Activated T-helper 9 cell treated with anti-CD3 and anti-CD28 coated beads, Interleukin-2, amount 50 U/mL, for 16 hours (primary cell): ENCODE results near the gene PALS1.
"Not testable (repeated sequence)": the region's sequence is repeated elsewhere in the genome, so short reads cannot be mapped to it uniquely, and the experiment has no call there.

Experiments used
- DNase-seq: peaks from one replicate; pipeline ENCODE4 v3.0.0-alpha.2; 2020; ENCODE audit warnings: low read depth

Gene PALS1

DNA sequence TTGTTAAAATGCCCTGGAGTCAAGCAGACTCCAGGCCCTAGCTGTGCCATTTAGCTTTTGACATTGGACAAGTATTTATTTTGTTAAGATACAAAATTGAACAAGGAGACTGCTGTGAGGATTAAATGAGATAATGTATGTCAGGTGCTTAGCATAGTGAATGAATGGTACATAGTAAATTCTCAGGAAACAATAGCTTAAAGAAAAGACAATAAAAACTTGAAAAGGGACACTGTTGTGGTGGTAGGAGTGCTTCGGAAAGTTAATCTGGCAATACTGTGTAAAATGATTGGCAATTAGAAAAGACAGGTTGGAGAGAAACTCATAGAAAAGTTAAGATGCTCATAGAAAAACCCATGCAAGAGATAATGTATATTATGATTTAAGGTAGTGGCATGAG, 19.7 kb downstream of the PALS1 start:
- no peak for DNase-seq

DNA sequence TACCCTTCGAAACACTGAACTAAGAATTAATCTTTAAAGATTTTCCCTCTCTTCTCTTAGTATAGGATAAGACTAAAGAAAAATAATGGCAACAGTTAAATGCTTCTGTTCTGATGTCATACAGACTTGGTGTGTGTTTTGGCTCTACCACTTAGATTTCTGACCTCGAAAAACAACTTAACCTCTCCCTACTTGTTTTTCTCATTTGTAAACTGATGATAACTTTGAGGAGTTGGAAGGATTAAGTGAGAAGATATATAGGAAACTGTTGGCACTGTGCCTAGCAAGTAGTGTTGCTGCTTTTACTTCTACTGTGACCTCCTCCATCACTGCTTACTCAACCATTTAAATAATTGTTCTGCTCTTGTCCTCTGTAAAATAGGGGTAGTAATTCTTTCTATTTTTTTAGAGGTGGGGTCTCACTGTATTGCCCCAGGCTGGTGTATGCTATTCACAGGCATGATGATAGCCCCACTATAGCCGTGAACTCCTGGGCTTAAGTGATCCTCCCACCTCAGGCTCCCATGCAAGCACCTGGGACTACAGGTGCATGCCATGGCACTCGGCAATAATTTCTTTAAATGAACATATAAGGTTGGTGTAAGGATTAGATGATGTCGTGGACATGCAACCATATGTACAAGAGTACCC, 22.4 kb downstream of the PALS1 start:
- no peak for DNase-seq

DNA sequence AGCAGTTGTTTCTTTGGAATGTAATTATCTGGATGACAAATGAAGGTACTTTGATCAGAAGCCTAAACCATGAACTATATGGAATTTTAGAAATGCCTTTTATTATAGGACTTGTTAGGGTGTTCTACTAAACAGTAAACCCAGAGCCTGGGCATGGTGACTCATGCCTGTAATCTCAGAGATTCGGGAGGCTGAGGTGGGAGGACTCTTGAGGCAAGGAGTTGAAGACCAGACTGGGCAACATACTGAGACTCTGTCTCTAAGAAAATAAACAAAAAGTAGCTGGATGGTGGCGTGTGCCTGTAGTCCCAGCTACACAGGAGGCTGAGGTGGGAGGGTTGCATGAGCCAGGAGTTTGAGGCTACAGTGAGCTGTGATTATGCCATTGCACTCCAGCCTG, 23.9 kb downstream of the PALS1 start:
- no peak for DNase-seq

DNA sequence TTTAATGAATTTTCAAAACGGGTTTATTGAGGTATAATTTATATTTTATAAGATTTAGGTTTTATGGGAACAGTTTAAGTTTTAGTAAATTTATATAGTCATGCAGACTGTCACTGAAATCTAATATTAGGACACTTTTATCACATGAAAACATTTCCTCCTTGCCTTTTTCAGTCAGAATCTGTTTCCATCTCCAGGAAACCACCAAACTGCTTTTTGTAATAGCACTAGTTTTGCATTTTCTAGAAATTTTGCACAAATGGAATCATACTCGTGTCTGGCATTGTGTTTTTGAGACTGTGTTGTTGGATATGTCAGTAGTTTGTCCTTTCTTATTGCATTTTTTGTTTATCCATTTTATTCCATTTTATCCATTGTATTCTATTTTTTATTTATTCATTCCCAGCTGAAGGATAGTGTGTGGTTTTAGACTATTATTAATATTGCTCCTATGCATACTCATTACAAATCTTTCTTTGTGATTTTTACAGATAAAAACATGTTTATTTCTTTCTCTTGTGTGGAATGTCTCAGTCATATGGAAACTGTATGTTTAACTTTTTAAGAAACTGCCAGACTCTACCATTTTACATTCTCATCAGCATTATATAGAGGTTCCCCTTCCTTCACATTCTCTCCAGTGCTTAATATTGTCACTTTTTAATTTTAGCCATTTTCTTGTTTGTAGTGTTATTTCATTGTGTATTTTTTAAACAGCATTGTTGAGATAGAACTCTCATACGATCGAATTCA, 26.5 kb downstream of the PALS1 start:
- no peak for DNase-seq

DNA sequence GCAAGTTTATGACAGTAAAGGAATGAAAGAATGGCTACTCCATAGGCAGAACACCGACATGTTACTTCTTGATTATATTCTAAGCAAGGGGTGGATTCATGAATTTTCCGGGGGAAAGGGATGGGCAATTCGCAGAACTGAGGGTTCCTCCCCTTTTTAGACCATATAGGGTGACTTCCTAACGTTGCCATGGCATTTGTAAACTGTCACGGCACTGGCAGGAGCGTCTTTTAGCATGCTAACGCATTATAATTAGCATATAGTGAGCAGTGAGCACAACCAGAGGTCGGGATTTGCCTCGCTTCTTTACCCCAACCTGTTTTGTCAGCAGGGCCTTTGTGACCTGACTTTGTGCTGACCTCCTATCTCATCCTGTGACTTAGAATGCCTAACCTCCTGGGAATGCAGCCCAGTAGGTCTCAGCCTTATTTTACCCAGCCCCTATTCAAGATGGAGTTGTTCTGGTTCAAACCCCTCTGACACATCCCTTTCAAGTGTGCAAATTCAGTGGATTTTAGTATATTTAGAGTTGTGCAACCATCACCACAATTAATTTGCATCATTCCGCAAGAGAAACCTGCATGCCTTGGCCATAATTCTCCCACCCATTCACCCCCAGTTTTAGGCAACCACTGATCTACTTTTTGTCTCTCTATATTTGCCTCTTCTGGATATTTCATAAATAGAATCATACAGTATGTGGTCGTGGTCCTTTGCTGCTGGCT, 27.4 kb downstream of the PALS1 start:
- no peak for DNase-seq

DNA sequence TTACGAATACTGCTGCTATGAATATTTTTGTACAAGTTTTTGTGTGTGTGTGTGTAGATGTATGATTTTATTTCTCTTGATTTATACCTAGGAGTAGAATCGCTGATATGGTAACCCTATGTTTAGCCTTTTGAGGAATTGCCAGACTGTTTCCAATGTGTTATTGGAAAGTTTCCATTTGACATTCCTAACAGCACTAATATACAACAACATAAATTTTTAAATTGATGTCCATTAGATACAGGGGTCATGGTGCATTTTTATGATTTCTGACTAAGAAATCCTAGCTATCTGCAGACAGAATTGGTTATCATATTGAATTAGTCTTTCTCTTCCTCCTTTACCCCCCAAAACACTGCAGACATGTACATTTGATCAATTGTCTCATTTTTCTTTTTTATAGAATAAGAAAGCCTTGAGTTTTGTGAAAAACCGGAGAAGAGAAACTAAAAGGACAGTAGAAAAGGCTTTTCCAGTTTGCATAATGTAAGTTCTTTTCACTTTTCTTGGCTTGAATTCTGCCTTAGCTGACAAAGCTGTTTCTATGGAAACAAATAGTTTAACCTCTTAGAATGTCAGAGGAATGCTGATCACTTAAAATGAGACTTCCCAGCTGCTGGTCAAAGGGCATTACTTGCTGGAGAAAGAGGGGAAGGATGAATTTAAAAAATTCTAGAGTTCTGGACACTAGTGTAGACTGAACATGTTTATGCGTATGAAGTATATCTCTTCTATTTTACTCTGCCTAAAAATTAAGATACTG, 28.2 kb downstream of the PALS1 start:
- DNase-seq, result no peak

DNA sequence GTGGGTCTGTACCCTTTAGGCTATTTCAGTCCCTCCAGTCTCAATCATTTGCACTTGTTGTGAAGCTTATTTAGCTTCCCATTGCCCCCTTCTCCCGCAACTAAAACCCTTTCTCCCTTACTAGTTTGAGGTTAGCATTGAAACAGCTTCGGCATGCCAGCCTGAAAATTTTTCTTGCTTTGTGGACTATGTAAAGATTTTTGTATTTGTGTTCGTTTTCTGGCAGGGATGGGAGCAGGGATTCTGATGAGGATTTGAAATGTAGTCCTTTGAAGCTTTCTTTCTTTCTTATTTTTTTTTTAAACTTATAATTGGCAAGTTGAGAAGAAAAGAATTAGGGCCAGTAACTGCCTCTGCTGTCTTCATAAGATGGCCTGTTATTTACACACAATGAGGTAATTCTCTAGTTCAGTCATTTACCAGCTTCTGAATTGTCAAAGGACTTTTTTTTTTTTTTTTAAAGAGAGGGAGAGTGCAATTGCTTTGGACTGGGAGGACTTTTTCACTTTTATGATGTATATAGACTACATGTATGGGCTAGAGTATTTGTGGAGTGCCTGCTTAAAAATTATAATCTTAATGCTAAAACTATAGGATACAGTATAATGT, 29.0 kb downstream of the PALS1 start:
- DNase-seq, result no peak

DNA sequence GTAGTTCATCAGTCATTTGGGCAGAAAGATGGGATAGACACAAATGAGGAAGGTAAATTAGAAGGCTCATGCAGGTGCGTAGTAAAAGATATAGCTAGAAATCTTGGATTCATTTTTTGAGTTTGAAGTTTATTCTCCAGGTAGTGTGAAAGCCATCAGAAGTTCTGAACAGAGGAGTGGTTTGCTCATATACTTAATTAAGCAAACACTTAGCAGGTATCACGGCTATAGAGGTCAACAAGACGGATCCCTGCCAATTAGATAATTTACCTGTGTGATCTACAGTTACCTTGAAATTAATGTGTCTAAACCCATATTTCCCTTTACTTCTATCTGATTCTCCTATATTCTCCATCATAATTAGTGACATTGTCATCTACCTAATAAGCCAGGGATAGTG, 29.7 kb downstream of the PALS1 start:
- DNase-seq, result no peak

DNA sequence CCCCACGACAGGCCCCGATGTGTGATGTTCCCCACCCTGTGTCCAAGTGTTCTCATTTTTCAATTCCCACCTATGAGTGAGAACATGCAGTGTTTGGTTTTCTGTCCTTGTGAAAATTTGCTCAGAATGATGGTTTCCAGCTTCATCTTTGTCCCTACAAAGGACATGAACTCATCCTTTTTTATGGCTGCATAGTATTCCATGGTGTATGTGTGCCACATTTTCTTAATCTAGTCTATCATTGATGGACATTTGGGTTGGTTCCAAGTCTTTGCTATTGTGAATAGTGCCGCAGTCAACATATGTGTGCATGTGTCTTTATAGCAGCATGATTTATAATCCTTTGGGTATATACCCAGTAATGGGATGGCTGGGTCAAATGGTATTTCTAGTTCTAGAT, 32.0 kb downstream of the PALS1 start:
- DNase-seq, result not testable (repeated sequence)

DNA sequence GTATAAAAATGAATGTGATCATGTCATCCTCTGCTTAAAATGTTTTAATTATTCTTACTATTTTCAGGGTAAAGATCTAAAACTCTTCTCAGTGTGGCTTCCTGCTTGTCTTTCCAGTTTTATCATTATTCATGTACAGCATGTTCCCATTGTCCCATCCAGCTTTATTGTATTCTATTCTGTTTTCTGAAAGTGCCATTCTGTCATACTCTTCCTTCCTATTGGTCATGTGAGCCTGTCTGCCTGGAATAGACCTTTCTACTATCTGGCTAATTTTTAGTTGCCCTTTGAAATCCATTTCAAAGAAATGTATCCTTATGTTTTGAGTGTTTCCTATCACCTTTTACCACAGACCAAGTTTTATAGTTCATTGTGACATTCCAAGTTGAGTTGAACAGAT, 34.9 kb downstream of the PALS1 start:
- no peak for DNase-seq

DNA sequence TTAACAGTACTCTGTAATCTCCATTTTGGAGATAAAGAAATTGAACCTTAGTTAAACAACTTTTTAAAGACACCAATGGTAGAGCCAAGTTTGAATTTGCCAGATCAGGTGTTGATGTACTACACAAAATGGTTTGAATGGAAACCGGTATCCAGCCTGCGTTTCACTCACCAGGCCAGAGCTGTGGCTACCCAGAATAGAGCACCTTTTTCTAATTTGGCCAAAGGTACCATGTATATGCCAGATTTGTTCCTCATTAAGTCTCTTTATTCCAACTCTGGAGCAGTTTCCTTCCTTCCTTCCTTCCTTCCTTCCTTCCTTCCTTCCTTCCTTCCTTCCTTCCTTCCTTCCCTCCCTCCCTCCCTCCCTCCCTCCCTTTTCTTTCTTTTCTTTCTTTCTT, 39.3 kb downstream of the PALS1 start:
- DNase-seq, result no peak

DNA sequence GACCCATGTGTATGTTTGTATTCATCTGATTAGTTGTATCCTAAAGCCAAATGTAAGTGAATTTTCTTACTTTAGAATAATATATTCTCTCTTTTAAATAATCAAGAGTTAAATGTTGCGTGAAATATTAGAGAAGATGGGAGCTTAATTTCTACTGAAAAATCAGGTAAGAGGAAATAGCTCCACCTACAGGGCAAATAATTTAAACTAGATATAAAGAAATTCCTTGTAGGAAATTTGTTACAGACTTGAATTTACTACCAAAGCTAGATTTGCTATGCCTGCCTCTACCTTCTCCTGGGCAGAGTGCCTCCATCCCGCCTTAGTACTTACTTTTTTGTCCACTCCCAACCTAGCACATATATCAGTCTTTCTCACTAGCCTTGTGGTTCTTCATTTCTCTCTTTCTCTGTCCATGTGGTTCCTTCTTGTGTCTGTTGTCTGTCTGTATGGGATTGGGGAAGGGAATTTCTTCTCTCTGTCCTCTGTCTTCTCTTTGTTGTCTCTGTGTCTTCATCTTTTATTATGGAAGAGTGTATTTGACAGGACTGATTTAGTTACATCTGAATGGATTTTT, 44.7 kb downstream of the PALS1 start:
- no peak for DNase-seq
